AG10803 (cell line): ENCODE results near the gene BARX2.

Source experiments
- DNase-seq: peaks from one replicate; pipeline ENCODE4 v3.0.0; 2010; ENCODE audit warnings: low read depth
- H3K4me3 ChIP-seq: 2 replicates; pipeline ENCODE4 v1.5.1; 2011; ENCODE audit warnings: mild to moderate bottlenecking, low read length, control low read depth
- TF ChIP-seq, protein P1 (sequence below): conservative IDR thresholded peaks from 2 replicates; pipeline ENCODE4 v1.5.1; 2011; ENCODE audit warnings: mild to moderate bottlenecking, low read length, control low read depth, inconsistent platforms

Gene BARX2

DNA sequence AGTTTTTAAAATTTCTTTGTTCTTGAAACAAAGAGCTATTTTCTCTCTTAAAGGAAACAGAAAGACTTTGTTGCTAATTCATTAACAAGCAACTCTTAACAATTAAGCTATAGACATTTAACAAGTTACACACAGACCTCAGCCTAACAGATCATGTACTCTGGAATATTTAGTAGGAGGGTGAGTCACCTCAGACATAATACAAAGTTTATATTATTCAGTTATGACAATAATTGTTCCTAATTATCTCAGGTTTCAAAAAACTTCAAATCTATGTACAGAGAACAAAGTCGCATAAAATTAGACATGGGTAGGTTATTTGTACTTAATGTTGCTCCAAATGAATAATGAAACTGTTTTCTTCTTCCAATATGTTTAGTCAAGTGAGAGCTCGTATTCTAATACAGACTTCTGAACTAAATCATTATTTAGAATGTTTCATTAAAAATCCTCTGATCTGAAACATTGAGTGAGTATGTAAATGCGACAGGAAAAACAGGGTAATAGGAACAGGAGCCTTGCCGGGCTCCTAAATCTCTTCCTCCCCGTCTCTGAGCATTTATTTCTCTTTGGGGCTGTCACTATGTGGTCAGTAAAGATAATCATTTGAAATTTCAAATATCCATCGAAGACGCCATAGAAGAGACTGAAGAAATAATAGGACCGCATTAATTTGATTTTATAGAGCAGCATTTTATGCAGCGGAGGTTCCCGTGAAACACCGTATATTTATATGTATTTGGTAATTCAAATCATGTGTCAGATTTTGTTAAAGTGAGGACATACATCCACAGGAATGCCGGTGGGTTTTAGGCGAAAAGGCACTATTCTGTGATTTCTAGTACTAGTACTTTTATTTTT, 8.7 kb upstream of the BARX2 start:
- TF ChIP-seq, protein P1, sequence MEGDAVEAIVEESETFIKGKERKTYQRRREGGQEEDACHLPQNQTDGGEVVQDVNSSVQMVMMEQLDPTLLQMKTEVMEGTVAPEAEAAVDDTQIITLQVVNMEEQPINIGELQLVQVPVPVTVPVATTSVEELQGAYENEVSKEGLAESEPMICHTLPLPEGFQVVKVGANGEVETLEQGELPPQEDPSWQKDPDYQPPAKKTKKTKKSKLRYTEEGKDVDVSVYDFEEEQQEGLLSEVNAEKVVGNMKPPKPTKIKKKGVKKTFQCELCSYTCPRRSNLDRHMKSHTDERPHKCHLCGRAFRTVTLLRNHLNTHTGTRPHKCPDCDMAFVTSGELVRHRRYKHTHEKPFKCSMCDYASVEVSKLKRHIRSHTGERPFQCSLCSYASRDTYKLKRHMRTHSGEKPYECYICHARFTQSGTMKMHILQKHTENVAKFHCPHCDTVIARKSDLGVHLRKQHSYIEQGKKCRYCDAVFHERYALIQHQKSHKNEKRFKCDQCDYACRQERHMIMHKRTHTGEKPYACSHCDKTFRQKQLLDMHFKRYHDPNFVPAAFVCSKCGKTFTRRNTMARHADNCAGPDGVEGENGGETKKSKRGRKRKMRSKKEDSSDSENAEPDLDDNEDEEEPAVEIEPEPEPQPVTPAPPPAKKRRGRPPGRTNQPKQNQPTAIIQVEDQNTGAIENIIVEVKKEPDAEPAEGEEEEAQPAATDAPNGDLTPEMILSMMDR = no peak
- no peak overlapping the region for H3K4me3 ChIP-seq
- DNase-seq = no peak

GRCh38 chr11:129368889-129369672, 6.6 kb upstream of the BARX2 start:
- DNase-seq = no peak
- TF ChIP-seq, protein P1 = no peak
- H3K4me3 ChIP-seq = no peak overlapping the region

- H3K4me3 ChIP-seq = no peak overlapping the region
- TF ChIP-seq, protein P1 = no peak
- DNase-seq = no peak
Measured at GRCh38 chr11:129370715-129371114, 4.9 kb upstream of the BARX2 start.

DNA sequence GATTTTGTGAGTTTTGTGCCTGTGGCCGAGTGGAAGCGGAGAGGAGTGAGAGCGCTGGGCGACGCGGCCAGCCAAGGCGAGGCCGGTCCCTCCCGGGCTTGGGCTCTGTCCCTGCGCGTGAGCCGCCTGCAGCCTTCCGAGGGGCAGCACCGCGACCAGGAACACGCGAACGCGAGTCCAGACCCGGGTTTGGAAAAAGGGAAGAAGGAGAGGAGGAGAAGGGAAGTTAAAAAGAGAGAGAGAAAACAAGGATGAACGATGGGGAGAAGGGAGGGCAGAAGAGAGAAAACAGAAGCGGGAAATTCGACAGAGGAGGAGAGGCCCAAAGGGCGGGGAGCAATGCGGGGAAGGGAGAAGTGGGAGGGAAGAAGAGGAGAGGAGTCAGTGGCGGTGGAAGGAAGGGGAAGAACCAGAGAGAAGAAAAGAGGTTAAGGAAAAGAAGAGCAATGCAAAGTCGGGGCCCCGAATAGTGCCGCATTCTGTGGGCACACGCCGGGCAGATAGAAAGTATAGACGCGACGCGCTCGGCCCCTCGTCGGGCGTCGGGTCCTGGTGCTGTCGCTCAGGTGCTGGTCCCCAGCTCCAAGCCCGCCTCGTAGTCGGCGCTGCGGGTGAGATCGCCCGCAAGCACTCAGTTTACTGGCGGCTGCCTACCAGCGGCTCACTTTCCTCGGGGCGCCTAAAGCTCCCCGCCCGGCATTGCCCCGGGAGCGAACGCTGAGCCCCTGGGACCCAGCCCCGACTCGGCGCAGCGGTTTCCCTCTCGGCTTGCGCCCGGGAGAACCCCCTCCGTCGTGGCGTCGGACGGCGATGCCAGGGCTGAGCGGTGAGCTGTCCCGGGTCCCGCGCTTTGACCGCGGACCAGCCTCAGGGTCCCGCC, 2.8 kb upstream of the BARX2 start:
- DNase-seq = no peak
- no peak overlapping the region; the same call in 1 of the 2 replicates for H3K4me3 ChIP-seq
- TF ChIP-seq, protein P1 = no peak

- TF ChIP-seq, protein P1 = no peak
- peak; percentile 19 for DNase-seq
- H3K4me3 ChIP-seq = peak overlapping the region; percentile 29
Measured at GRCh38 chr11:129373489-129373953, 2.1 kb upstream of the BARX2 start.

DNA sequence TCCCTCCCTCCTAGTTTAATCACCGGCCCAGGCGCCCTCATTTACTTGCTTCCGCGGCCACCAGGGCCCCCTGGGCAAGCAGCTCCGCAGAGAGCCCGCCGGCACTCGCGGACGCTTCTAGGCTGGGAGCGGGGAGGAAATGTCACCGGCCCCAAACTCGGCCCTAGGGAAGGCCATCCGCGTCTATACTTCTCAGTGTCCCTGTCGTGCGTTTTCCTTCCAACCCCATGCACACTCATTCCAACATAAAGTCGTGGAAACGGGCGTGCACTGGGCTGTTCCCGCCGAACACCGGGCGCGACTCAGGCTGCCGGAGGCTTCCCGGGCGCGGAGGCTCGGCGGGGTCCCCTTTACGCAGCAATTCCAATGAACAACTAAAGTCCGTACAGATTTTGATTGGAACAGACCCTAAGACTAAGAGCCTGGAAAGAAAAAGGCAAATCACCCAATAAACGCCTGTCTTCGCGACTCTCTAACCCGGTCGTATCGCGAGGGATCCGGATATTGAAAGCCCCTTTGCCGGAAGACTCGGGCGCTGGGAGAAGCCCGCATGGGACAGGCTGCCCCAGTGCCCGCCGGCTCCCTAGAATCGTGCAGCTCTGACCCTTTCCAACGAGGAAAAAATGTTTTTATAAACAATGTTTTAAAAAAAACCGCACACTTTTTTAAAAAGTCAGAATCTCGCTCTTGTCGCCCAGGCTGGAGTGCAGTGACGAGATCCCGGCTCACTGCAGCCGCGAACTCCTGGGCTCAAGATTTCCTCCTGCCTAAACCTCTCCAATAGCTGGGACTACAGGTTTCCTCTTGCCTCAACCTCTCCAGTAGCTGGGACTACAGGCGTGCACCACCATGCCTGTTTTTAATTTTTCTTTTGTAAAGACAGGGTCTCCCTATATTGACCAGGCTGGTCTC, 1.3 kb upstream of the BARX2 start:
- no peak for DNase-seq
- H3K4me3 ChIP-seq = no peak overlapping the region
- TF ChIP-seq, protein P1 = no peak
